ENCODE measurements around the gene LYPLAL1.

GRCh38 chr1:219150913-219151312, 22.8 kb upstream of the LYPLAL1 start:
- no peak for TF ChIP-seq CTCF (conservative IDR thresholded peaks at IDR 0.05; ENCODE audit: low read depth, low read length)
- no peak for TF ChIP-seq EZH2phosphoT487 (IDR thresholded peaks at IDR 0.05; ENCODE audit: borderline replicate concordance, low read length)
- TF ChIP-seq EZH2 (IDR thresholded peaks at IDR 0.05; ENCODE audit: low read length, unreplicated experiment): no peak

Measured in PC-3 (cell line).